OCI-LY7 (cell line): Measurements from ENCODE around the gene CUBN.

Experiments
- EZH2phosphoT487 ChIP-seq: fragments of 200-600 bp; sonication (generic); IDR thresholded peaks from 2 replicates; pipeline ENCODE4 v1.6.1; 2018; ENCODE audit warnings: low read depth, borderline replicate concordance, mild to moderate bottlenecking, mixed run types, antibody characterized with exemption, low read length, moderate library complexity, mixed read lengths
- TF ChIP-seq, protein P1 (sequence below): fragments of 200-600 bp; sonication (generic); conservative IDR thresholded peaks from 2 replicates; pipeline ENCODE4 v1.5.1; 2014; ENCODE audit warnings: mild to moderate bottlenecking, antibody characterized with exemption, low read length, moderate library complexity, mixed read lengths

GRCh38 chr10:17019696-17020095 is 109.9 kb downstream of the CUBN start:
- TF ChIP-seq, protein P1, sequence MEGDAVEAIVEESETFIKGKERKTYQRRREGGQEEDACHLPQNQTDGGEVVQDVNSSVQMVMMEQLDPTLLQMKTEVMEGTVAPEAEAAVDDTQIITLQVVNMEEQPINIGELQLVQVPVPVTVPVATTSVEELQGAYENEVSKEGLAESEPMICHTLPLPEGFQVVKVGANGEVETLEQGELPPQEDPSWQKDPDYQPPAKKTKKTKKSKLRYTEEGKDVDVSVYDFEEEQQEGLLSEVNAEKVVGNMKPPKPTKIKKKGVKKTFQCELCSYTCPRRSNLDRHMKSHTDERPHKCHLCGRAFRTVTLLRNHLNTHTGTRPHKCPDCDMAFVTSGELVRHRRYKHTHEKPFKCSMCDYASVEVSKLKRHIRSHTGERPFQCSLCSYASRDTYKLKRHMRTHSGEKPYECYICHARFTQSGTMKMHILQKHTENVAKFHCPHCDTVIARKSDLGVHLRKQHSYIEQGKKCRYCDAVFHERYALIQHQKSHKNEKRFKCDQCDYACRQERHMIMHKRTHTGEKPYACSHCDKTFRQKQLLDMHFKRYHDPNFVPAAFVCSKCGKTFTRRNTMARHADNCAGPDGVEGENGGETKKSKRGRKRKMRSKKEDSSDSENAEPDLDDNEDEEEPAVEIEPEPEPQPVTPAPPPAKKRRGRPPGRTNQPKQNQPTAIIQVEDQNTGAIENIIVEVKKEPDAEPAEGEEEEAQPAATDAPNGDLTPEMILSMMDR, result no peak
- no peak for TF ChIP-seq EZH2phosphoT487
